ENCODE measurements around the gene FAM228B. TPM values are rescaled to one million over a fixed set of nuclear protein-coding genes. Genes with fewer than 3 reads are reported as not detected.

The FAM228B gene
- total and polyA plus RNA-seq, 2 donors (not counting 1 experiment from before 2014, with no cell fraction given): 9.8 to 47.2 TPM

- WGBS (ENCODE audit: insufficient coverage): 88% methylated on average over 6 of the region's 6 CpGs
- CTCF ChIA-PET: interaction anchor here (0.6 kb wide), 1 partner anchor 172 kb away, joined by 4 read pairs; no protein-coding TSS in a partner anchor
- H3K27ac Mint-ChIP-seq: no peak overlapping the region
Measured at GRCh38 chr2:24206242-24206641, 83.0 kb downstream of the FAM228B start.

GRCh38 chr2:24206714-24207113 is 83.4 kb downstream of the FAM228B start:
- POLR2A ChIA-PET: no interaction called here
- intact Hi-C loops (cut with micrococcal nuclease): no loop called here
- WGBS (ENCODE audit: insufficient coverage): 92% methylated on average over 8 of the region's 8 CpGs

More at GRCh38 chr2:24206242-24206641, 83.0 kb downstream of the FAM228B start:
- H3K4me2 ChIP-seq (replicated peaks; ENCODE audit: low read depth, low read length, poor library complexity, severe bottlenecking): no peak overlapping the region
- no peak overlapping the region for H2AFZ ChIP-seq (ENCODE audit: insufficient read depth, low read depth, low read length, poor library complexity, severe bottlenecking)
- Mint-ChIP-seq H3K27me3 (no peaks in the 10 kb centered on the region), H3K9me3 (ENCODE audit: insufficient read depth) (no peaks in the 10 kb centered on the region), H3K4me3 (no peak overlapping the region), H3K4me1 (no peaks in the 10 kb centered on the region)
- DNase-seq (no peak), ATAC-seq (ENCODE audit: low read depth) (no peak)
- H3K36me3 ChIP-seq (replicated peaks in 1 of 2; ENCODE audit: control extremely low read depth in 1 of 2, control insufficient read depth in 1 of 2, extremely low read depth in 1 of 2, insufficient read depth in 2 of 2, low read length in 1 of 2): peaks cover 0 to 93% of the 10 kb centered on the region in 2 experiments
- POLR2A ChIA-PET: no interaction called here
- H3K27ac ChIP-seq (ENCODE audit: low read length in 2 of 2): no peak overlapping the region
- no peaks in the 10 kb centered on the region for H3K9me3 ChIP-seq (ENCODE audit: control extremely low read depth in 1 of 3, control insufficient read depth in 2 of 3, insufficient read depth in 1 of 3, low read length in 2 of 3)
- no peaks in the 10 kb centered on the region for H3K27me3 ChIP-seq (replicated peaks in 1 of 4; ENCODE audit: control extremely low read depth in 1 of 4, control insufficient read depth in 3 of 4, insufficient read depth in 4 of 4, low read length in 3 of 4)
- no peaks in the 10 kb centered on the region for H3K4me1 ChIP-seq (ENCODE audit: control insufficient read depth in 2 of 2, insufficient read depth in 2 of 2, low read length in 2 of 2)
- H3K9ac ChIP-seq (ENCODE audit: low read length): no peak overlapping the region
- no peaks in the 10 kb centered on the region for H4K20me1 ChIP-seq (ENCODE audit: control insufficient read depth, insufficient read depth, low read length, poor library complexity, severe bottlenecking)
- no peak overlapping the region for H3K4me3 ChIP-seq (ENCODE audit: control extremely low read depth in 1 of 5, extremely low read depth in 1 of 5, insufficient read depth in 1 of 5, low read depth in 2 of 5, low read length in 4 of 5)
- intact Hi-C loops (cut with micrococcal nuclease): no loop called here
- TF ChIP-seq CTCF (IDR thresholded peaks at IDR 0.05) (no peak), EZH2 (IDR thresholded peaks at IDR 0.05; ENCODE audit: borderline replicate concordance, insufficient read depth, low read depth, low read length, poor library complexity, severe bottlenecking) (no peak)
- no peaks in the 10 kb centered on the region for H3K79me2 ChIP-seq (ENCODE audit: control insufficient read depth, insufficient read depth, low read length)

More at GRCh38 chr2:24206714-24207113, 83.4 kb downstream of the FAM228B start:
- no peaks in the 10 kb centered on the region for H3K79me2 ChIP-seq (ENCODE audit: control insufficient read depth, insufficient read depth, low read length)
- CTCF ChIA-PET: interaction anchor here (0.6 kb wide), 1 partner anchor 171 kb away, joined by 4 read pairs; no protein-coding TSS in a partner anchor
- no peak overlapping the region for H3K4me2 ChIP-seq (replicated peaks; ENCODE audit: low read depth, low read length, poor library complexity, severe bottlenecking)
- H3K27me3 Mint-ChIP-seq: no peaks in the 10 kb centered on the region
- no peaks in the 10 kb centered on the region for H3K9me3 Mint-ChIP-seq (ENCODE audit: insufficient read depth)
- no peak overlapping the region for H2AFZ ChIP-seq (ENCODE audit: insufficient read depth, low read depth, low read length, poor library complexity, severe bottlenecking)
- no peaks in the 10 kb centered on the region for H3K9me3 ChIP-seq (ENCODE audit: control extremely low read depth in 1 of 3, control insufficient read depth in 2 of 3, insufficient read depth in 1 of 3, low read length in 2 of 3)
- no peaks in the 10 kb centered on the region for H3K4me1 ChIP-seq (ENCODE audit: control insufficient read depth in 2 of 2, insufficient read depth in 2 of 2, low read length in 2 of 2)
- peaks cover 0 to 93% of the 10 kb centered on the region in 2 experiments for H3K36me3 ChIP-seq (replicated peaks in 1 of 2; ENCODE audit: control extremely low read depth in 1 of 2, control insufficient read depth in 1 of 2, extremely low read depth in 1 of 2, insufficient read depth in 2 of 2, low read length in 1 of 2)
- H3K9ac ChIP-seq (ENCODE audit: low read length): no peak overlapping the region
- no peak overlapping the region for H3K27ac ChIP-seq (ENCODE audit: low read length in 2 of 2)
- ATAC-seq (ENCODE audit: low read depth): no peak
- H3K4me3 Mint-ChIP-seq: no peak overlapping the region
- no peaks in the 10 kb centered on the region for H3K4me1 Mint-ChIP-seq
- no peaks in the 10 kb centered on the region for H4K20me1 ChIP-seq (ENCODE audit: control insufficient read depth, insufficient read depth, low read length, poor library complexity, severe bottlenecking)
- no peak for DNase-seq
- H3K27me3 ChIP-seq (replicated peaks in 1 of 4; ENCODE audit: control extremely low read depth in 1 of 4, control insufficient read depth in 3 of 4, insufficient read depth in 4 of 4, low read length in 3 of 4): no peaks in the 10 kb centered on the region
- H3K27ac Mint-ChIP-seq: peak overlapping the region; percentile 62
- no peak for TF ChIP-seq CTCF (IDR thresholded peaks at IDR 0.05)
- no peak for TF ChIP-seq EZH2 (IDR thresholded peaks at IDR 0.05; ENCODE audit: borderline replicate concordance, insufficient read depth, low read depth, low read length, poor library complexity, severe bottlenecking)
- no peak overlapping the region for H3K4me3 ChIP-seq (ENCODE audit: control extremely low read depth in 1 of 5, extremely low read depth in 1 of 5, insufficient read depth in 1 of 5, low read depth in 2 of 5, low read length in 4 of 5)

Data from B cell (primary cell).